Vagina (tissue), 2 donors: ENCODE results near the gene MAP1LC3C.

Experiments used
- CTCF ChIP-seq, 3 experiments: fragments of 450-650 bp in 2 of 3; fragments of 200-600 bp in 1 of 3; sonication (generic) in 1 of 3; IDR thresholded peaks; one replicate each; pipeline ENCODE4 v1.5.1; 2017 to 2019; ENCODE audit warnings: antibody characterized with exemption in 3 of 3, mild to moderate bottlenecking in 2 of 3, moderate library complexity in 2 of 3
- POLR2A ChIP-seq, 2 donors: fragments of 450-650 bp; IDR thresholded peaks; one replicate each; pipeline ENCODE4 v1.6.1; 2017; ENCODE audit warnings: antibody characterized with exemption in 2 of 2, mild to moderate bottlenecking in 2 of 2, moderate library complexity in 2 of 2
- POLR2AphosphoS5 ChIP-seq, 2 donors: sonication (generic); formaldehyde crosslinking; IDR thresholded peaks; one replicate each; pipeline ENCODE4 v1.9.0; 2017; ENCODE audit warnings: antibody characterized with exemption in 2 of 2, mild to moderate bottlenecking in 2 of 2, low read depth in 1 of 2; ENCODE audit not compliant: insufficient read depth in 1 of 2

GRCh38 chr1:241992734-241993133 is 6.2 kb downstream of the MAP1LC3C start:
- TF ChIP-seq CTCF (IDR thresholded peaks at IDR 0.05) (no peak), POLR2A (IDR thresholded peaks at IDR 0.05) (no peak), POLR2AphosphoS5 (IDR thresholded peaks at IDR 0.05; ENCODE audit: insufficient read depth in 1 of 2, low read depth in 1 of 2) (no peak)
